HL-60 (cell line): ENCODE results near the gene REEP1.

Experiments
- CTCF ChIP-seq: IDR thresholded peaks from one replicate; pipeline ENCODE4 v1.5.1; 2011; ENCODE audit warnings: low read length, control low read depth, inconsistent platforms; ENCODE audit not compliant: insufficient read depth
- REST ChIP-seq: IDR thresholded peaks from 2 replicates; pipeline ENCODE4 v1.6.1; 2012; ENCODE audit warnings: low read depth; ENCODE audit not compliant: insufficient replicate concordance
- SPI1 ChIP-seq: IDR thresholded peaks from 2 replicates; pipeline ENCODE4 v1.6.1; 2012; ENCODE audit warnings: low read depth, mild to moderate bottlenecking, borderline replicate concordance

- no peak for TF ChIP-seq CTCF
- no peak for TF ChIP-seq REST
- no peak for TF ChIP-seq SPI1
Measured at GRCh38 chr2:86232910-86233309, 104.5 kb downstream of the REEP1 start.
